ENCODE data around the gene MYOF.
"Not testable (repeated sequence)": the region's sequence is repeated elsewhere in the genome, so short reads cannot be mapped to it uniquely, and the experiment has no call there.

The MYOF gene

GRCh38 chr10:93370961-93371360 is 111.2 kb downstream of the MYOF start:
- H3K27ac ChIP-seq (ENCODE audit: low read length) = no peak overlapping the region

DNA sequence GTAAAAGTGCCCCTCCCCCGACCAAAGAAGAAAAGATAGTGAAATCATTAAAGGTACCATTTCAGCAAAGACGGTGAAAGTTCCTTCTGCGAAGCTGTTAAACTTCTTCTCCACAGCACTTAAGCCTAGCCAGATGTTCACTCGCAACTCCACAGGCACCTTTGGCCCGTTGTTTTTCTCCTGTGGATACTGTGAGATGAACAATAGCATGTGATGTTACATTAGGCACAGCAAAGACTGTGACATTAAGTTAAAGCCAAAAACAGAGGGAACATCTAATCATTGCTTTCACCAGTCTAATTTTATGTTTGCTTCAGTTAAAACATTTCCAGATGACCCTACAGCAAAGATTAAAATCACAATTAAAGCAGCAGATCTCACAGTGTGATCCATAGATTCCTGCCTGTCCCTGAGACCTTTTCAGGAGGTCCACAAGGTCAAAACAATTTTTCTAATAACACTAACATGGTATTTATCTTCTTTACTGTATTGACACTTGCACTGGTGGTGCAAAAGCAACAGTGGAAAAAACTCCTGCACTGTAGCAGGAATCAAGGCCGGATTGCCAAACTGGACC is 112.5 kb downstream of the MYOF start:
- H3K36me3 ChIP-seq (ENCODE audit: control insufficient read depth in 2 of 2, insufficient read depth in 2 of 2, low read length in 2 of 2) = peaks cover 72 to 78% of the 10 kb centered on the region in 2 donors

More at GRCh38 chr10:93370961-93371360, 111.2 kb downstream of the MYOF start:
- H3K27me3 ChIP-seq (ENCODE audit: control insufficient read depth in 1 of 2, insufficient read depth in 2 of 2, low read length in 2 of 2) = no peaks in the 10 kb centered on the region
- H3K4me3 ChIP-seq (ENCODE audit: low read length in 2 of 2) = no peak overlapping the region
- H3K9me3 ChIP-seq (ENCODE audit: control insufficient read depth in 2 of 2, low read length in 2 of 2) = no peaks in the 10 kb centered on the region
- no peaks in the 10 kb centered on the region for H3K4me1 ChIP-seq (ENCODE audit: control insufficient read depth, insufficient read depth, low read length)
- H3K9ac ChIP-seq (ENCODE audit: low read length in 2 of 2) = no peak overlapping the region
- H3K36me3 ChIP-seq (ENCODE audit: control insufficient read depth in 2 of 2, insufficient read depth in 2 of 2, low read length in 2 of 2) = peaks cover 70 to 76% of the 10 kb centered on the region in 2 donors

GRCh38 chr10:93368210-93368609 is 113.9 kb downstream of the MYOF start:
- no peak overlapping the region for H3K9ac ChIP-seq (ENCODE audit: low read length in 2 of 2)
- peaks cover 67 to 80% of the 10 kb centered on the region in 2 donors for H3K36me3 ChIP-seq (ENCODE audit: control insufficient read depth in 2 of 2, insufficient read depth in 2 of 2, low read length in 2 of 2)
- H3K4me1 ChIP-seq (ENCODE audit: control insufficient read depth, insufficient read depth, low read length) = no peaks in the 10 kb centered on the region
- no peaks in the 10 kb centered on the region for H3K27me3 ChIP-seq (ENCODE audit: control insufficient read depth in 1 of 2, insufficient read depth in 2 of 2, low read length in 2 of 2)
- no peaks in the 10 kb centered on the region for H3K9me3 ChIP-seq (ENCODE audit: control insufficient read depth in 2 of 2, low read length in 2 of 2)
- H3K4me3 ChIP-seq (ENCODE audit: low read length in 2 of 2) = no peak overlapping the region
- H3K27ac ChIP-seq (ENCODE audit: low read length) = no peak overlapping the region

More for the DNA sequence above, 112.5 kb downstream of the MYOF start:
- no peaks in the 10 kb centered on the region for H3K9me3 ChIP-seq (ENCODE audit: control insufficient read depth in 2 of 2, low read length in 2 of 2)
- no peak overlapping the region for H3K4me3 ChIP-seq (ENCODE audit: low read length in 2 of 2)
- H3K27me3 ChIP-seq (ENCODE audit: control insufficient read depth in 1 of 2, insufficient read depth in 2 of 2, low read length in 2 of 2) = no peaks in the 10 kb centered on the region
- no peaks in the 10 kb centered on the region for H3K4me1 ChIP-seq (ENCODE audit: control insufficient read depth, insufficient read depth, low read length)
- H3K27ac ChIP-seq (ENCODE audit: low read length) = no peak overlapping the region
- no peak overlapping the region for H3K9ac ChIP-seq (ENCODE audit: low read length in 2 of 2)

GRCh38 chr10:93367664-93368063 is 114.5 kb downstream of the MYOF start:
- no peak overlapping the region for H3K4me3 ChIP-seq (ENCODE audit: low read length in 2 of 2)
- H3K9ac ChIP-seq (ENCODE audit: low read length in 2 of 2) = no peak overlapping the region
- H3K9me3 ChIP-seq (ENCODE audit: control insufficient read depth in 2 of 2, low read length in 2 of 2) = no peaks in the 10 kb centered on the region
- no peaks in the 10 kb centered on the region for H3K27me3 ChIP-seq (ENCODE audit: control insufficient read depth in 1 of 2, insufficient read depth in 2 of 2, low read length in 2 of 2)
- peaks cover 64 to 78% of the 10 kb centered on the region in 2 donors for H3K36me3 ChIP-seq (ENCODE audit: control insufficient read depth in 2 of 2, insufficient read depth in 2 of 2, low read length in 2 of 2)
- no peak overlapping the region for H3K27ac ChIP-seq (ENCODE audit: low read length)
- H3K4me1 ChIP-seq (ENCODE audit: control insufficient read depth, insufficient read depth, low read length) = no peaks in the 10 kb centered on the region

DNA sequence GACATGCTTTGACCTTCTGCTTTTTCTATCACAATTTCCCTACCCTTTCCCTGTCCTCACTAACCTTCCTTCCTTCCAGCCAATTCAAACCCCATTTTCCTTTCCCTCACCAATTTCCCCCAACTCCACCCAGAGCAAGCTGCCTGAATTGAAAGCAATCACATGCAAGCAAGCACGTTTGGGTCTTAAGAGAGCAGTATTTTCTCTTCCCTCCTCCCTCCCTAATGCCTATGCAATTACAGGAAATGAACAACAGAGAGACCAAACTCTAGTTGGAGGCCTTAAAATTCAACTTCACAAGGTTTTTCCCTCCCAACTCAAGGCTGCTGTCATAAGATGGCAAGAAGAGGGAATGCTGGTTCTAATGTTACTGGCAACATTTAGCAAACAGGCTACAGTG is 117.2 kb downstream of the MYOF start:
- Histone ChIP-seq H3K27ac (ENCODE audit: low read length) (no peak overlapping the region), H3K9ac (ENCODE audit: low read length in 2 of 2) (no peak overlapping the region), H3K27me3 (ENCODE audit: control insufficient read depth in 1 of 2, insufficient read depth in 2 of 2, low read length in 2 of 2) (no peaks in the 10 kb centered on the region), H3K36me3 (ENCODE audit: control insufficient read depth in 2 of 2, insufficient read depth in 2 of 2, low read length in 2 of 2) (peaks cover 68 to 79% of the 10 kb centered on the region in 2 donors), H3K4me3 (ENCODE audit: low read length in 2 of 2) (no peak overlapping the region), H3K4me1 (ENCODE audit: control insufficient read depth, insufficient read depth, low read length) (no peaks in the 10 kb centered on the region), H3K9me3 (ENCODE audit: control insufficient read depth in 2 of 2, low read length in 2 of 2) (no peaks in the 10 kb centered on the region)

GRCh38 chr10:93363891-93364648 is 118.1 kb downstream of the MYOF start:
- no peak overlapping the region for H3K4me3 ChIP-seq (ENCODE audit: low read length in 2 of 2)
- H3K9ac ChIP-seq (ENCODE audit: low read length in 2 of 2) = no peak overlapping the region
- no peaks in the 10 kb centered on the region for H3K9me3 ChIP-seq (ENCODE audit: control insufficient read depth in 2 of 2, low read length in 2 of 2)
- no peak overlapping the region for H3K27ac ChIP-seq (ENCODE audit: low read length)
- no peaks in the 10 kb centered on the region for H3K27me3 ChIP-seq (ENCODE audit: control insufficient read depth in 1 of 2, insufficient read depth in 2 of 2, low read length in 2 of 2)
- H3K4me1 ChIP-seq (ENCODE audit: control insufficient read depth, insufficient read depth, low read length) = no peaks in the 10 kb centered on the region
- H3K36me3 ChIP-seq (ENCODE audit: control insufficient read depth in 2 of 2, insufficient read depth in 2 of 2, low read length in 2 of 2) = peaks cover 71 to 80% of the 10 kb centered on the region in 2 donors

DNA sequence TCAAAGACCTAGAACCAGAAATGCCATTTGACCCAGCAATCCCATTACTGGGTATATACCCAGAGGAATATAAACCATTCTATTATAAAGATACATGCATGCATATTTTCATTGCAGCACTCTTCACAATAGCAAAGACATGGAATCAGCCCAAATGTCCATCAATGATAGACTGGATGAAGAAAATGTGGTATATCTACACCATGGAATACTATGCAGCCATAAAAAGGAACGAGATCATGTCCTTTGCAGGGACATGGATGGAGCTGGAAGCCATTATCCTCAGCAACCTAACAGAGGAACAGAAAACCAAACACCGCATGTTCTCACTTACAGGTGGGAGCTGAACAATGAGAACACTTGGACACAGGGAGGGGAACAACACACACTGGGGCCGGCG is 123.7 kb downstream of the MYOF start:
- H3K9ac ChIP-seq (ENCODE audit: low read length in 2 of 2); H3K4me3 ChIP-seq (ENCODE audit: low read length in 2 of 2); H3K27ac ChIP-seq (ENCODE audit: low read length); H3K4me1 ChIP-seq (ENCODE audit: control insufficient read depth, insufficient read depth, low read length); H3K9me3 ChIP-seq (ENCODE audit: control insufficient read depth in 2 of 2, low read length in 2 of 2); H3K27me3 ChIP-seq (ENCODE audit: control insufficient read depth in 1 of 2, insufficient read depth in 2 of 2, low read length in 2 of 2): not testable (repeated sequence)
- H3K36me3 ChIP-seq (ENCODE audit: control insufficient read depth in 2 of 2, insufficient read depth in 2 of 2, low read length in 2 of 2) = peaks cover 61 to 70% of the 10 kb centered on the region in 2 donors

DNA sequence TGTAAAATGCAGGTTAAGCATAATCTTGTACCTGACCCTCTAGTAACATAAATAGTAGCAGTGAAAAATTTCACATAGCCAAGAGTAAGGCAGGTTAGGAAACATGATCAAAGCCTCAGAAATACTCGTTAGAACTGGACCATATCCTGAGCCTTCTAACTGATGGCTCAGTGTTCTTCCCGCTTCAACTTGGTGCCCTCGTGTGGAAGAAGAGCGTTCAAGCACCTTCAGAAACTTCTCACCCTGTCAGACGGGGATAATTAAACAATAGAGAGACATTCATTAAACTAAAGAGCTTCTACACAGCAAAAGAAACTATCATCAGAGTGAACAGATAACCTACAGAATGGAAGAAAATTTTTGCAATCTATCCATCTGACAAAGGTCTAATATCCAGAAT is 124.5 kb downstream of the MYOF start:
- H3K4me1 ChIP-seq (ENCODE audit: control insufficient read depth, insufficient read depth, low read length) = no peaks in the 10 kb centered on the region
- H3K9ac ChIP-seq (ENCODE audit: low read length in 2 of 2) = no peak overlapping the region
- H3K4me3 ChIP-seq (ENCODE audit: low read length in 2 of 2) = no peak overlapping the region
- peaks cover 64 to 72% of the 10 kb centered on the region in 2 donors for H3K36me3 ChIP-seq (ENCODE audit: control insufficient read depth in 2 of 2, insufficient read depth in 2 of 2, low read length in 2 of 2)
- H3K27me3 ChIP-seq (ENCODE audit: control insufficient read depth in 1 of 2, insufficient read depth in 2 of 2, low read length in 2 of 2) = no peaks in the 10 kb centered on the region
- H3K27ac ChIP-seq (ENCODE audit: low read length) = no peak overlapping the region
- H3K9me3 ChIP-seq (ENCODE audit: control insufficient read depth in 2 of 2, low read length in 2 of 2) = no peaks in the 10 kb centered on the region

GRCh38 chr10:93356516-93356915 is 125.6 kb downstream of the MYOF start:
- Histone ChIP-seq H3K36me3 (ENCODE audit: control insufficient read depth in 2 of 2, insufficient read depth in 2 of 2, low read length in 2 of 2) (peaks cover 68 to 80% of the 10 kb centered on the region in 2 donors), H3K27me3 (ENCODE audit: control insufficient read depth in 1 of 2, insufficient read depth in 2 of 2, low read length in 2 of 2) (no peaks in the 10 kb centered on the region), H3K9me3 (ENCODE audit: control insufficient read depth in 2 of 2, low read length in 2 of 2) (no peaks in the 10 kb centered on the region), H3K27ac (ENCODE audit: low read length) (no peak overlapping the region), H3K9ac (ENCODE audit: low read length in 2 of 2) (no peak overlapping the region), H3K4me3 (ENCODE audit: low read length in 2 of 2) (no peak overlapping the region), H3K4me1 (ENCODE audit: control insufficient read depth, insufficient read depth, low read length) (no peaks in the 10 kb centered on the region)

- no peaks in the 10 kb centered on the region for H3K27me3 ChIP-seq (ENCODE audit: control insufficient read depth in 1 of 2, insufficient read depth in 2 of 2, low read length in 2 of 2)
- no peaks in the 10 kb centered on the region for H3K9me3 ChIP-seq (ENCODE audit: control insufficient read depth in 2 of 2, low read length in 2 of 2)
- H3K27ac ChIP-seq (ENCODE audit: low read length) = no peak overlapping the region
- no peak overlapping the region for H3K4me3 ChIP-seq (ENCODE audit: low read length in 2 of 2)
- H3K36me3 ChIP-seq (ENCODE audit: control insufficient read depth in 2 of 2, insufficient read depth in 2 of 2, low read length in 2 of 2) = peaks cover 72 to 78% of the 10 kb centered on the region in 2 donors
- no peaks in the 10 kb centered on the region for H3K4me1 ChIP-seq (ENCODE audit: control insufficient read depth, insufficient read depth, low read length)
- H3K9ac ChIP-seq (ENCODE audit: low read length in 2 of 2) = no peak overlapping the region
Measured at GRCh38 chr10:93352638-93353383, 129.3 kb downstream of the MYOF start.

Data from stomach smooth muscle (tissue), 2 donors.